ENCODE results near the gene RUNX1.

The RUNX1 gene

GRCh38 chr21:34797921-34798535, 251.1 kb downstream of the RUNX1 start:
- FAIRE-seq, result no peak

DNA sequence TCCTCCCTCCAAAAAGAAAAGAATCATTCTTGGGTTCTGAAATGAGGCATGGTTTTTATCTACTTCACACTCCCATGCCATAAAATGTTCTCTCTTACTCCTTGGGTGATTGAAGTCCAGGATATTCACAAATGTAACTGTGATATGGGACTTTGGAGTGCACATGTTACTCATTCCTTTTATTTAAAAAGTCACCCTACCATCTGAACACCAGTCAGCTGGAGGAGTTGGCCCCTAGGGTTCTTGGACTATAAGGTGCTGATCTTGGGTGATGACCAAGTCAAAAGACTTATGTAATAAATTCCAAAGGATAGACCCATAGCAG, 251.9 kb downstream of the RUNX1 start:
- FAIRE-seq, result no peak

DNA sequence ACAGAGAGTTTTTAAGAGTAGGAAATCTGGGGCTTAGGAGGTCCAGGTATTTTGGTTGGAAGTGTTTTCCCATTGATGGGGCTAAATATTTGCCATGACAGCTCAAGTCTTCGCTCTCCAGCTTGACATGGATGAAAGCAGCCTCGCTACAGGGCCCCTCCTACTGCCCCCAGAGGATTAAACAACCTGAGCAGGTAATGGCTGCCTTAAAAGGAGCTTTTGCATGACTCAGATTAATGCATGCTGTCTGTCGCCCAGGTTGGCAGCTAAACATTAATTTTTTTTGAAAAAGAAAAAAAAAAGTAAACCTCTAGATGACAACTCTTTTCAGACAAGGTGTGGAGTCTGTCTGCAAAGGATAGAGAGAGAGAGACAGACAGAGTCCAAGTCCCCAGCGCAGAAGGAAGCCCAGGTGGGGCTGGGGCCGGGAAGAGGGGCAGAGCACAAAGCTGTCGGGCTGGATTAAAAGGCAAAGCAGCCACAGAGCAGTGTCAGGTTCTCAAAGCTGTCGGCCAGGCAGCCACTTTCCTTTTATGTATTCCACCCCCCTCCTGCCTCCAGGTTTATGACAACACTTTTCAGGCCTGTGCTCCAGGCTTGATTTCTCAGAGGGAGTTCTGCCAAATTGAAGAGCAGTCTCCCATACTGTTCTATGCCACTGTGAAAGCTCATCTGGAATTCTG, 252.4 kb downstream of the RUNX1 start:
- no peak for FAIRE-seq

DNA sequence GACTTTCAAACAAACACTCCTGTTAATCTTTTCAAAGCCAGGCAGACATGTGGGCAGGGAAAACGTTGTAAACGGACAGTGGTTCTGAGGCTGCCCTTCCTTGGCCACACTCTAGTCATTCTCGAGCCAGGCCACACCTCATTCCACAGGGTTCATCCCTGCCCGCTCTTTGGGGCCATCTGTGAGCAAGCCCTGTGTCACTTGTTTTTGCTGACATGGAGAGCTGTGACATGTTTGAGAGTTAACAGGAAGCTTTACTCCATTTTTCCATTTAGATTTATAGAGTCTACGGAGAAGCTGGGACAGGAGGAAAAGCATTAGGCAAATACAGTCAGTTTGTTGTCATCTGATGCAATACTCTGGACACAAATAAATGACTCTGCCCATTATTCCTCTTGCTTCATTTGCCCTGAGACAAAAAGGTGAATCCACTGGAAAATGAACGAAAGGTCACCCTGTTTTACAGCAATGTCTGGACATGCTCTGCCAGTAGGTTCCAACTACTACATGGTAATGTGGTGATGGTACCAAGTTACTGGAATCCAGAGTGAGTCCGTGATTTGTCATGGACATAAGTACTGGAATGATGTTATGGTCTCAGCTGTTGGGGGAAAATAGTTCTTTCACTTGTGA, 253.4 kb downstream of the RUNX1 start:
- FAIRE-seq, result no peak

GRCh38 chr21:34795175-34795547, 253.9 kb downstream of the RUNX1 start:
- FAIRE-seq, result no peak

DNA sequence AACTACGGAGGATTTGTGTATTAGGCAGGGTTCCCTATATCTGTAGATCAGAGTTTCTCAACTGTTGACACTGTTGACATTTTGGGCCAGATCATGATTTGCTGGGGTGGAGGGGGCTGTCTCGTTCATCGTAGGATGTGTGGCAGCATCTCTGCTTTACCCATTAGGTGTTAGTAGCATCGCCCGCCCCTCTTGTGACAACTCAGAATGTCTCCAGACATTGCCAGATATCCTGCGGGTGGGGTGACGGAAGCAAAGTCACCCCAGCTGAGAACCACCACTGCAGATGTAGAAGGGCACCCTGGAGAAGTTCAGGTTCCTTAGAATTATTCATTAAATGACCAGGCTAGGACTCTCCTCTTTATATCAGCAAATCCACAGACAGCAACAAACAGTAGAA, 254.4 kb downstream of the RUNX1 start:
- FAIRE-seq, result no peak

GRCh38 chr21:34793471-34793870, 255.6 kb downstream of the RUNX1 start:
- FAIRE-seq, result no peak

- FAIRE-seq, result no peak
Measured at GRCh38 chr21:34792504-34793089, 256.5 kb downstream of the RUNX1 start.

- no peak for FAIRE-seq
Measured at GRCh38 chr21:34791776-34792503, 257.2 kb downstream of the RUNX1 start.

DNA sequence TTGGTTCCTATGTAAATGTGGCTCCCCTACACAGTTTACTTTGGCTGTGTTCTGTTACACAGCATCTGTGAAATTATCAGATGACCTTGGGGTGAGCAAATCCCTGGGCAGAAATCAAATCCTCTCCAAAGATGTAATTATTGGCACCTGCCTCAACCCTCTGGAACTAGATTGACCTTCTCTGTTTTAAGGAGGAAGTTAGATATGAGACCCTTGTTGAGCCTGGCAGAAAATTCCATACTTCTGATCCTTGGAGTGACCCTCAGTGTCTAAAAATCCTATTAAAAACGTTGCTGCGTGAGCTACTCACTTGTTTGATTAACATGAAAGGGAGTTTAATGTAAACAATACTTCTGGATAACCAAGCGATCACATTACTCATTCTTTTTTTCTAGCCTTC, 258.3 kb downstream of the RUNX1 start:
- FAIRE-seq, result no peak

DNA sequence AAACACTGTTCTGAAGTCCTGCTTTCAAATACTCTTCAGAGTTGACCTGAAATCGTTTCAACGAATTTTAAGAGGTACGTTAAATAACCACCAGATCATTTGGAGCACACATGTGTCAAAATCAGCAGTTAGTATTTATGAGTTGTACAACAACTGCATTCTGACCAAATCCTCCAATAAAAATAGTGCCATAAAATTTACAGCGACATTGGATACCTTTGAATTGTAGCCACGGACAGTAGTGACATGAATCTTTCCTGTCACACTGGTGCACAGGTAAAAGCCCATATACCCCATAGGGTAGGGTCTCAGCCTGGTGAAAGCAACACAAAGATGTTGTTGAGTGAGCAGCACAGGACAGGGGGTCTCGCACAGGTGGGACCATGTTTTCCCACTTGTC, 258.8 kb downstream of the RUNX1 start:
- FAIRE-seq, result no peak

DNA sequence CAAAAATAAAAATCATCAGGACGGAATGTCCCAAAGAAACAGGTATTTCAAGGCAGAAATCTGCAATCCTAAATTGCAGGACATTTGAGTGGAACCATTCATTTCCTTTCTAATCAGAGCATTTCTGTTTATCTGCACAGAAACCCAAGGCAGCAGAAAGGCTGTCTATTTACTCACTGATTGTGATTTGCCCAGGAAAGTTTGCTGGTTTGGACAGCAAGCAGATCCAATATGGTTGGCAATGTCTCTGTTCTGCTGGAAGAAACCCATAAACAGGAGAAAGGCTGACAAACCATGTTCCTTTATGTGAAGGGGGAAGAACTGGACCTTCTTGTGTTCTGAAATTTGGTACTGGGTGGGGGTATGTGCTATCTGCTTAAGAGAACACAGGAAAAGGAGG, 260.2 kb downstream of the RUNX1 start:
- no peak for FAIRE-seq

DNA sequence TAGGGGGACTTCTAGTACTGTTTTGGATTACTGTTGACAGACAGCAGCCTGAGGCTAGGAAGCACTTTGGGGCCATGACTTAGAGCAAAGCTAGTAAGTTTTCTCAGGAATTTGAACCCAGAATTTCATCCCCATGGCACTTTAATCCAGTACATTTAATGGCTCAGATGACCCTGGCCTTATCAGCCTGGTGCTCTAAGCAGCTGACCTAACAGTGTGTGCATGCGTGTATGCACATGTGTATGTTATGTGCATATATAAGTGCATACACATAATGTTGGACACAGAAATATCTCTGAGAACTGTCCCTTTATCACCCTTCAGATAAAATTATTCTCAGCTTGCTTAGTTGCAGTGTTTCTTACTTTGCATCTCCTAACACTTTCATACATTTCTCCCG, 265.3 kb downstream of the RUNX1 start:
- no peak for FAIRE-seq

- FAIRE-seq, result no peak
Measured at GRCh38 chr21:34782506-34783360, 266.4 kb downstream of the RUNX1 start.

DNA sequence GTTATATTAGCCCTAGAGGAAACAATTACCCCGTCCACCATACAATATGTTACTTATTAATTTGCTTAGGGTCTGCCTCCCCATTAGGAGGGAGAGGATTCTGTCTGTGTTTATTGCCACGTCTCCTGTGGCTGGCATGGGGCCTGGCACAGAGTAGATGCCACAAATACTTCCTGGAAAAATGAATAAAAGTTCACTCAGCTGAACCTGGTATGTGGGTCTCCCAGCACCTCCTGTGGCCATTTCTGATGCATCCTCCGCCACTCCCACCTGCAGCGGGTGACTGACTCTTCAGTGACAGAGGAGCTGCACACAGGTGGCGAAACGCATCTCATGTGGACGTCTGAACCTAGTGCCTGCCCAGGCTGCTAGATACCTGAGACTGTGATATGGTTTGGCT, 267.6 kb downstream of the RUNX1 start:
- FAIRE-seq, result no peak

GRCh38 chr21:34779860-34780259, 269.2 kb downstream of the RUNX1 start:
- FAIRE-seq, result no peak

DNA sequence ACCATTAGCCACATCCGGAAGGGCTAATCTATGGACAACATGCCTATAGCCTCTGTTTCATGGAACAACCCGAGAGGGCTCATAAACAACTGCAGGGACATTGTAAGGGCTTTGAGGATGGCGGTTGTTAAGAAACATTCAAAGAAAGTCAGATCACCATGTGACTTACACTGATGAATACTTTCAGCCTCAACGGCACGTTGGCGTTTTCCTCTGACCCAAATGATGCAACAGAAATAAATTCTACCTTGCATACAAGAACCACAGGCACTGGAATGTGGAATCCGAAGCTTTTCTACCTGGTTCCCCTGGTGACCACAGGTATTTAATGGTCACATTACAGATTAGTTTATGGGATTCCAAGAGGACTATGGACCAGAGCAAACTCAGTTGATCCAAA, 273.3 kb downstream of the RUNX1 start:
- FAIRE-seq, result no peak

GRCh38 chr21:34774750-34775149, 274.4 kb downstream of the RUNX1 start:
- no peak for FAIRE-seq

GRCh38 chr21:34771512-34772028, 277.5 kb downstream of the RUNX1 start:
- no peak for FAIRE-seq

DNA sequence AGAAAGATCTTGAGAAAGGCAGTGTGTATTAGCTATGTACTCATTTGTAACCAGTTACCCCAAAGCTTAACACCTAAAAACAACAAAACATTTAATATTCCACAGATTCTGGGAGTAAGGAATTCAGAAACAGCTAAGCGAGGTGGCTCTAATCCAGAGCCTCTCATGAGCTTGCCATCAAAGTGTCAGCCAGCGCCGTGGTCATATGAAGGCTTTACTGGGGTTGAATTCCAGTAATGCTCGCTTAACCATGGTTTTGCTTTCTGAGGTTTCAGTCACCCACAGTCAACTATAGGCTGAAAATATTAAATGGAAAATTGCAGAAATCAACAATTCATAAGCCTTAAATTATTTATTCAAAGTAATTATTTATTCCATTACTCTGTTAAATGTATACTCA, 278.5 kb downstream of the RUNX1 start:
- no peak for FAIRE-seq

DNA sequence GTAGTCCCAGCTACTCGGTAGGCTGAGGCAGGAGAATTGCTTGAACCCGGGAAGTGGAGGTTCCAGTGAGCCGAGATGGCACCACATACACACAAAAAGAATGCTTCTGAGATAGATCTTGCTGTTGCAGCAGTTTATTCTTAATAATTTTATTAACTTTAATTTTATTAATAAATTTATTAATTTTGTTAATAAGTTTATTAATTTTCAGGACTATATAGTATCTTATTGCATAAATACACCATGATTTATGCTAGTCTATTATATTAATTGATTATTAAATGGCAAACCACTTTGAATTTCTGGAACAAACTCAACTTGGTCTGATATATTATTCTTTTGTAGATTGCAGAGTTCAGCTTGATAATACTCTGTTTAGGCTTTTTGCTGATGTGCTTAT, 280.8 kb downstream of the RUNX1 start:
- no peak for FAIRE-seq

- no peak for FAIRE-seq
Measured at GRCh38 chr21:34766862-34767261, 282.2 kb downstream of the RUNX1 start.

Data from G401.6 (cell line).